Measurements from ENCODE around the gene GAREM2.

GAREM2 gene

GRCh38 chr2:26187537-26188104, 14.7 kb downstream of the GAREM2 start:
- no peak for DNase-seq (ENCODE audit: low read depth)

GRCh38 chr2:26189123-26189522, 16.2 kb downstream of the GAREM2 start:
- DNase-seq (ENCODE audit: low read depth), result no peak

- no peak for DNase-seq (ENCODE audit: low read depth)
These were observed 16.9 kb downstream of the GAREM2 start for GRCh38 chr2:26189751-26190150.

GRCh38 chr2:26190369-26190768, 17.5 kb downstream of the GAREM2 start:
- DNase-seq (ENCODE audit: low read depth), result no peak

GRCh38 chr2:26191316-26192159, 18.6 kb downstream of the GAREM2 start:
- no peak for DNase-seq (ENCODE audit: low read depth)

- no peak for DNase-seq (ENCODE audit: low read depth)
These were observed 20.8 kb downstream of the GAREM2 start for GRCh38 chr2:26193578-26194231.

GRCh38 chr2:26195040-26195984, 22.4 kb downstream of the GAREM2 start:
- no peak for DNase-seq (ENCODE audit: low read depth)

GRCh38 chr2:26196683-26197418, 24.0 kb downstream of the GAREM2 start:
- DNase-seq (ENCODE audit: low read depth), result no peak

- DNase-seq (ENCODE audit: low read depth), result no peak
These were observed 24.6 kb downstream of the GAREM2 start for GRCh38 chr2:26197516-26197915.

- no peak for DNase-seq (ENCODE audit: low read depth)
These were observed 30.1 kb downstream of the GAREM2 start for GRCh38 chr2:26202981-26203490.

GRCh38 chr2:26203906-26204305, 31.0 kb downstream of the GAREM2 start:
- no peak for DNase-seq (ENCODE audit: low read depth)

- no peak for DNase-seq (ENCODE audit: low read depth)
These were observed 39.1 kb downstream of the GAREM2 start for GRCh38 chr2:26212011-26212410.

GRCh38 chr2:26214759-26215158, 41.9 kb downstream of the GAREM2 start:
- no peak for DNase-seq (ENCODE audit: low read depth)

GRCh38 chr2:26215833-26216232, 42.9 kb downstream of the GAREM2 start:
- no peak for DNase-seq (ENCODE audit: low read depth)

GRCh38 chr2:26216587-26216986, 43.7 kb downstream of the GAREM2 start:
- no peak for DNase-seq (ENCODE audit: low read depth)

GRCh38 chr2:26217720-26218119, 44.8 kb downstream of the GAREM2 start:
- DNase-seq (ENCODE audit: low read depth), result no peak

- DNase-seq (ENCODE audit: low read depth), result no peak
These were observed 50.1 kb downstream of the GAREM2 start for GRCh38 chr2:26223018-26223417.

GRCh38 chr2:26224095-26224494, 51.2 kb downstream of the GAREM2 start:
- no peak for DNase-seq (ENCODE audit: low read depth)

- no peak for DNase-seq (ENCODE audit: low read depth)
These were observed 56.7 kb downstream of the GAREM2 start for GRCh38 chr2:26229595-26229994.

GRCh38 chr2:26230806-26231205, 57.9 kb downstream of the GAREM2 start:
- DNase-seq (ENCODE audit: low read depth), result no peak

- DNase-seq (ENCODE audit: low read depth), result no peak
These were observed 62.2 kb downstream of the GAREM2 start for GRCh38 chr2:26235089-26235488.
